ENCODE data around the gene LAIR1.

DNA sequence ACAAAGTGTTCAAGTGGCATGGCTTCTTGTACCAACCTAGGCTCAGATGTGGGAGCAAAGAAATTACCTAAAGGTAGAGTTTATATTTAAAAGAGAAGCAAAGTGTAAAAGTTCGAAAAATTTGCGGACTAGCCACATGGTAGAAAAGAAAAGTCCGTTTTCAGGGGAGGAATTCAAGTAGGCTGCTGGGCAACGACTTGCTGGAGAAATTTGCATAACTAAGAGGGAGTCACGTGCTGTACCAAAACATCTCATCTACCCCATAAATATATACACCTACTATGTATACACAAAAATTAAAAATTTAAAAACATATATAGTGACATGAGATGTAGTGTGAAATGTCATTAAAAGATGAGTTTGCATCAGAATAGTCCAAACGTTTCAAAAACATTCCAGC lies 2.1 kb upstream of the LAIR1 start:
- TF ChIP-seq, protein P1, sequence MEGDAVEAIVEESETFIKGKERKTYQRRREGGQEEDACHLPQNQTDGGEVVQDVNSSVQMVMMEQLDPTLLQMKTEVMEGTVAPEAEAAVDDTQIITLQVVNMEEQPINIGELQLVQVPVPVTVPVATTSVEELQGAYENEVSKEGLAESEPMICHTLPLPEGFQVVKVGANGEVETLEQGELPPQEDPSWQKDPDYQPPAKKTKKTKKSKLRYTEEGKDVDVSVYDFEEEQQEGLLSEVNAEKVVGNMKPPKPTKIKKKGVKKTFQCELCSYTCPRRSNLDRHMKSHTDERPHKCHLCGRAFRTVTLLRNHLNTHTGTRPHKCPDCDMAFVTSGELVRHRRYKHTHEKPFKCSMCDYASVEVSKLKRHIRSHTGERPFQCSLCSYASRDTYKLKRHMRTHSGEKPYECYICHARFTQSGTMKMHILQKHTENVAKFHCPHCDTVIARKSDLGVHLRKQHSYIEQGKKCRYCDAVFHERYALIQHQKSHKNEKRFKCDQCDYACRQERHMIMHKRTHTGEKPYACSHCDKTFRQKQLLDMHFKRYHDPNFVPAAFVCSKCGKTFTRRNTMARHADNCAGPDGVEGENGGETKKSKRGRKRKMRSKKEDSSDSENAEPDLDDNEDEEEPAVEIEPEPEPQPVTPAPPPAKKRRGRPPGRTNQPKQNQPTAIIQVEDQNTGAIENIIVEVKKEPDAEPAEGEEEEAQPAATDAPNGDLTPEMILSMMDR (IDR thresholded peaks at IDR 0.05; ENCODE audit: insufficient read depth, low read length): no peak
- no peak for TF ChIP-seq SPI1 (IDR thresholded peaks at IDR 0.05; ENCODE audit: borderline replicate concordance, low read depth)
- TF ChIP-seq, protein P2, sequence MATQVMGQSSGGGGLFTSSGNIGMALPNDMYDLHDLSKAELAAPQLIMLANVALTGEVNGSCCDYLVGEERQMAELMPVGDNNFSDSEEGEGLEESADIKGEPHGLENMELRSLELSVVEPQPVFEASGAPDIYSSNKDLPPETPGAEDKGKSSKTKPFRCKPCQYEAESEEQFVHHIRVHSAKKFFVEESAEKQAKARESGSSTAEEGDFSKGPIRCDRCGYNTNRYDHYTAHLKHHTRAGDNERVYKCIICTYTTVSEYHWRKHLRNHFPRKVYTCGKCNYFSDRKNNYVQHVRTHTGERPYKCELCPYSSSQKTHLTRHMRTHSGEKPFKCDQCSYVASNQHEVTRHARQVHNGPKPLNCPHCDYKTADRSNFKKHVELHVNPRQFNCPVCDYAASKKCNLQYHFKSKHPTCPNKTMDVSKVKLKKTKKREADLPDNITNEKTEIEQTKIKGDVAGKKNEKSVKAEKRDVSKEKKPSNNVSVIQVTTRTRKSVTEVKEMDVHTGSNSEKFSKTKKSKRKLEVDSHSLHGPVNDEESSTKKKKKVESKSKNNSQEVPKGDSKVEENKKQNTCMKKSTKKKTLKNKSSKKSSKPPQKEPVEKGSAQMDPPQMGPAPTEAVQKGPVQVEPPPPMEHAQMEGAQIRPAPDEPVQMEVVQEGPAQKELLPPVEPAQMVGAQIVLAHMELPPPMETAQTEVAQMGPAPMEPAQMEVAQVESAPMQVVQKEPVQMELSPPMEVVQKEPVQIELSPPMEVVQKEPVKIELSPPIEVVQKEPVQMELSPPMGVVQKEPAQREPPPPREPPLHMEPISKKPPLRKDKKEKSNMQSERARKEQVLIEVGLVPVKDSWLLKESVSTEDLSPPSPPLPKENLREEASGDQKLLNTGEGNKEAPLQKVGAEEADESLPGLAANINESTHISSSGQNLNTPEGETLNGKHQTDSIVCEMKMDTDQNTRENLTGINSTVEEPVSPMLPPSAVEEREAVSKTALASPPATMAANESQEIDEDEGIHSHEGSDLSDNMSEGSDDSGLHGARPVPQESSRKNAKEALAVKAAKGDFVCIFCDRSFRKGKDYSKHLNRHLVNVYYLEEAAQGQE (IDR thresholded peaks at IDR 0.05; ENCODE audit: insufficient replicate concordance, low read depth): no peak

Measured in HL-60 (cell line).